H9 (cell line): ENCODE data around the gene ANGPTL7. TPM values are rescaled to one million over a fixed set of nuclear protein-coding genes. Genes with fewer than 3 reads are reported as not detected.

Experiments used
- DNase-seq: peaks from one replicate; pipeline ENCODE4 v3.0.0-alpha.2; 2017
- H2AFZ ChIP-seq: one replicate; pipeline ENCODE4 v1.6.1; 2013; ENCODE audit warnings: mild to moderate bottlenecking, low read length, control low read depth, moderate library complexity
- H2AK5ac ChIP-seq: 2 replicates; pipeline ENCODE4 v1.6.1; 2013; ENCODE audit warnings: low read length, control low read depth, mixed read lengths; ENCODE audit not compliant: insufficient read length
- H2BK120ac ChIP-seq: one replicate; pipeline ENCODE4 v1.6.1; 2013; ENCODE audit warnings: low read depth, mild to moderate bottlenecking, low read length, control low read depth, inconsistent platforms; ENCODE audit not compliant: poor library complexity, severe bottlenecking
- H2BK12ac ChIP-seq: 2 replicates; pipeline ENCODE4 v1.6.1; 2013; ENCODE audit warnings: low read length, control low read depth, mixed read lengths, low read depth; ENCODE audit not compliant: insufficient read length
- H2BK15ac ChIP-seq: 2 replicates; pipeline ENCODE4 v1.6.1; 2013; ENCODE audit warnings: low read depth, low read length, control low read depth
- H2BK20ac ChIP-seq: one replicate; pipeline ENCODE4 v1.6.1; 2013; ENCODE audit warnings: low read depth, mild to moderate bottlenecking, low read length, control low read depth, inconsistent platforms; ENCODE audit not compliant: poor library complexity, severe bottlenecking
- H2BK5ac ChIP-seq: 2 replicates; pipeline ENCODE4 v1.6.1; 2013; ENCODE audit warnings: low read length, control low read depth, mixed read lengths; ENCODE audit not compliant: insufficient read length
- H3K14ac ChIP-seq: 2 replicates; pipeline ENCODE4 v1.6.1; 2013; ENCODE audit warnings: low read length, control low read depth; ENCODE audit not compliant: insufficient read depth
- H3K18ac ChIP-seq: 2 replicates; pipeline ENCODE4 v1.6.1; 2013; ENCODE audit warnings: low read depth, mild to moderate bottlenecking, mixed read lengths, low read length, control low read depth; ENCODE audit not compliant: insufficient read length
- H3K23ac ChIP-seq: 2 replicates; pipeline ENCODE4 v1.6.1; 2013; ENCODE audit warnings: low read length, control low read depth, mixed read lengths, low read depth; ENCODE audit not compliant: insufficient read length
- H3K23me2 ChIP-seq: 2 replicates; pipeline ENCODE4 v1.6.1; 2013; ENCODE audit warnings: low read depth, mild to moderate bottlenecking, mixed read lengths, low read length, control low read depth; ENCODE audit not compliant: insufficient read length, poor library complexity, severe bottlenecking
- H3K27ac ChIP-seq: 2 replicates; pipeline ENCODE4 v1.5.1; 2013; ENCODE audit warnings: low read length, control low read depth, mixed read lengths, low read depth; ENCODE audit not compliant: insufficient read length
- H3K27me3 ChIP-seq: 2 replicates; pipeline ENCODE4 v1.6.1; 2013; ENCODE audit warnings: low read length, control low read depth, inconsistent platforms; ENCODE audit not compliant: insufficient read depth
- H3K4ac ChIP-seq: 2 replicates; pipeline ENCODE4 v1.6.1; 2013; ENCODE audit warnings: low read depth, mild to moderate bottlenecking, control low read depth, inconsistent platforms, low read length, moderate library complexity
- H3K4me1 ChIP-seq: 2 replicates; pipeline ENCODE4 v1.6.1; 2013; ENCODE audit warnings: low read length, control low read depth, inconsistent platforms; ENCODE audit not compliant: insufficient read depth
- H3K4me2 ChIP-seq: 2 replicates; pipeline ENCODE4 v1.6.1; 2013; ENCODE audit warnings: low read length, control low read depth, mixed read lengths; ENCODE audit not compliant: insufficient read length, insufficient read depth
- H3K56ac ChIP-seq: 2 replicates; pipeline ENCODE4 v1.6.1; 2013; ENCODE audit warnings: low read depth, mild to moderate bottlenecking, mixed read lengths, low read length, control low read depth; ENCODE audit not compliant: insufficient read length
- H3K79me1 ChIP-seq: 2 replicates; pipeline ENCODE4 v1.6.1; 2013; ENCODE audit warnings: low read depth, mild to moderate bottlenecking, moderate library complexity, low read length, control low read depth, inconsistent platforms; ENCODE audit not compliant: insufficient read depth, poor library complexity, severe bottlenecking
- H3K79me2 ChIP-seq: 2 replicates; pipeline ENCODE4 v1.6.1; 2013; ENCODE audit warnings: low read length, control low read depth, inconsistent platforms; ENCODE audit not compliant: insufficient read depth
- H3K9ac ChIP-seq: 2 replicates; pipeline ENCODE4 v1.6.1; 2013; ENCODE audit warnings: low read length, control low read depth, mixed read lengths; ENCODE audit not compliant: insufficient read length; ENCODE audit errors: extremely low read depth
- H3K9me3 ChIP-seq: one replicate; pipeline ENCODE4 v1.6.1; 2013; ENCODE audit warnings: low read depth, low read length, inconsistent platforms; ENCODE audit not compliant: control insufficient read depth
- H3T11ph ChIP-seq: one replicate; pipeline ENCODE4 v1.6.1; 2013; ENCODE audit warnings: mild to moderate bottlenecking, low read length, control low read depth, inconsistent platforms
- H4K20me1 ChIP-seq: one replicate; pipeline ENCODE4 v1.6.1; 2013; ENCODE audit not compliant: control insufficient read depth, insufficient read length, insufficient read depth
- H4K5ac ChIP-seq: 2 replicates; pipeline ENCODE4 v1.6.1; 2013; ENCODE audit warnings: low read depth, mild to moderate bottlenecking, mixed read lengths, low read length, control low read depth; ENCODE audit not compliant: insufficient read length
- H4K8ac ChIP-seq: replicated peaks from 2 replicates; pipeline ENCODE4 v1.6.1; 2013; ENCODE audit warnings: low read length, control low read depth, mixed read lengths, low read depth; ENCODE audit not compliant: insufficient read length
- H4K91ac ChIP-seq: 2 replicates; pipeline ENCODE4 v1.6.1; 2013; ENCODE audit warnings: low read depth, mild to moderate bottlenecking, moderate library complexity, mixed read lengths, low read length, control low read depth; ENCODE audit not compliant: insufficient read length
- H3K27ac Mint-ChIP-seq, 3 experiments: 2 replicates in 2 of 3; 3 replicates in 1 of 3; pipeline ENCODE4 v1.8.0; 2020 to 2021; ENCODE audit warnings: mixed read lengths in 3 of 3, mild to moderate bottlenecking in 1 of 3, moderate library complexity in 1 of 3
- H3K27me3 Mint-ChIP-seq: 2 replicates; pipeline ENCODE4 v1.8.0; 2021; ENCODE audit warnings: low read depth, mild to moderate bottlenecking, moderate library complexity, mixed read lengths
- H3K36me3 Mint-ChIP-seq, 3 experiments: 2 replicates in 2 of 3; 3 replicates in 1 of 3; pipeline ENCODE4 v1.8.0; 2020 to 2021; ENCODE audit warnings: low read depth in 3 of 3, mixed read lengths in 3 of 3; ENCODE audit not compliant: insufficient read depth in 1 of 3
- H3K4me1 Mint-ChIP-seq, 2 experiments: 2 replicates each; pipeline ENCODE4 v1.8.0; 2020; ENCODE audit warnings: mixed read lengths in 2 of 2
- H3K4me3 Mint-ChIP-seq, 2 experiments: 2 replicates in 1 of 2; 3 replicates in 1 of 2; pipeline ENCODE4 v1.8.0; 2020 to 2021; ENCODE audit warnings: mild to moderate bottlenecking in 2 of 2, mixed read lengths in 2 of 2, moderate library complexity in 1 of 2
- H3K9me3 Mint-ChIP-seq, 2 experiments: 2 replicates in 1 of 2; 3 replicates in 1 of 2; pipeline ENCODE4 v1.8.0; 2020; ENCODE audit warnings: mild to moderate bottlenecking in 2 of 2, mixed read lengths in 2 of 2, moderate library complexity in 1 of 2
- whole genome bisulfite sequencing: extraction: QIAGEN DNeasy Blood & Tissue Kit; methylation state at CpG from one replicate; pipeline ENCODE4 v1.1.7; 2013; ENCODE audit warnings: missing lambda C conversion rate, low lambda C conversion rate, mixed read lengths; ENCODE audit not compliant: insufficient read length; ENCODE audit errors: extremely low coverage; 5-methylcytosine and 5-hydroxymethylcytosine counted together
- total RNA-seq: library from RNA; stranded (reverse); gene quantifications from 2 replicates; pipeline ENCODE4 v1.2.1, GENCODE V29; 2021
- TF ChIP-seq, protein P1 (sequence below): fragments of 200-600 bp; sonication (generic); conservative IDR thresholded peaks from 3 replicates; pipeline ENCODE4 v1.8.0; 2021; ENCODE audit warnings: antibody characterized with exemption, mild to moderate bottlenecking

The ANGPTL7 gene
- total RNA-seq, 1 experiment from 2014 or later = not detected

GRCh38 chr1:11229203-11229602 is 40.0 kb downstream of the ANGPTL7 start:
- H3K9ac ChIP-seq = no peak overlapping the region
- no peak overlapping the region for H4K5ac ChIP-seq
- no peak overlapping the region for H3K14ac ChIP-seq
- Mint-ChIP-seq H3K27me3 (no peaks in the 10 kb centered on the region), H3K4me1 (no peaks in the 10 kb centered on the region), H3K4me3 (no peak overlapping the region), H3K27ac (peak overlapping the region in 1 of 3 experiments; percentile 64; a peak in 1 of 7 replicates), H3K9me3 (no peaks in the 10 kb centered on the region), H3K36me3 (peaks cover 41 to 86% (median 81%) of the 10 kb centered on the region in 3 experiments; a peak in 6 of 7 replicates)
- H4K91ac ChIP-seq = no peak overlapping the region
- no peaks in the 10 kb centered on the region for H3K9me3 ChIP-seq
- no peak overlapping the region for H2BK12ac ChIP-seq
- H2BK120ac ChIP-seq = no peak overlapping the region
- H2BK15ac ChIP-seq = no peak overlapping the region
- no peak overlapping the region for H3K27ac ChIP-seq
- no peaks in the 10 kb centered on the region for H3K23me2 ChIP-seq
- peaks cover 2% of the 10 kb centered on the region for H4K20me1 ChIP-seq
- no peak overlapping the region for H2AFZ ChIP-seq
- H2AK5ac ChIP-seq = no peak overlapping the region
- H3K79me1 ChIP-seq = no peaks in the 10 kb centered on the region
- TF ChIP-seq, protein P1, sequence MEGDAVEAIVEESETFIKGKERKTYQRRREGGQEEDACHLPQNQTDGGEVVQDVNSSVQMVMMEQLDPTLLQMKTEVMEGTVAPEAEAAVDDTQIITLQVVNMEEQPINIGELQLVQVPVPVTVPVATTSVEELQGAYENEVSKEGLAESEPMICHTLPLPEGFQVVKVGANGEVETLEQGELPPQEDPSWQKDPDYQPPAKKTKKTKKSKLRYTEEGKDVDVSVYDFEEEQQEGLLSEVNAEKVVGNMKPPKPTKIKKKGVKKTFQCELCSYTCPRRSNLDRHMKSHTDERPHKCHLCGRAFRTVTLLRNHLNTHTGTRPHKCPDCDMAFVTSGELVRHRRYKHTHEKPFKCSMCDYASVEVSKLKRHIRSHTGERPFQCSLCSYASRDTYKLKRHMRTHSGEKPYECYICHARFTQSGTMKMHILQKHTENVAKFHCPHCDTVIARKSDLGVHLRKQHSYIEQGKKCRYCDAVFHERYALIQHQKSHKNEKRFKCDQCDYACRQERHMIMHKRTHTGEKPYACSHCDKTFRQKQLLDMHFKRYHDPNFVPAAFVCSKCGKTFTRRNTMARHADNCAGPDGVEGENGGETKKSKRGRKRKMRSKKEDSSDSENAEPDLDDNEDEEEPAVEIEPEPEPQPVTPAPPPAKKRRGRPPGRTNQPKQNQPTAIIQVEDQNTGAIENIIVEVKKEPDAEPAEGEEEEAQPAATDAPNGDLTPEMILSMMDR = no peak
- H3K18ac ChIP-seq = no peak overlapping the region
- H3K79me2 ChIP-seq = no peaks in the 10 kb centered on the region
- no peak overlapping the region for H4K8ac ChIP-seq
- H3K56ac ChIP-seq = no peak overlapping the region
- no peaks in the 10 kb centered on the region for H3K4me1 ChIP-seq
- no peak overlapping the region for H3T11ph ChIP-seq
- no peak overlapping the region for H2BK20ac ChIP-seq
- H3K4ac ChIP-seq = no peak overlapping the region
- WGBS = 100% methylated on average over 1 of the region's 4 CpGs
- H3K23ac ChIP-seq = no peak overlapping the region
- no peak overlapping the region for H2BK5ac ChIP-seq
- H3K27me3 ChIP-seq = no peaks in the 10 kb centered on the region
- no peak overlapping the region for H3K4me2 ChIP-seq
- DNase-seq = no peak
